ENCODE measurements around the gene MGRN1.
A peak's percentile ranks its signal among the peaks of the same experiment; 100 is the strongest.

MGRN1 gene

DNA sequence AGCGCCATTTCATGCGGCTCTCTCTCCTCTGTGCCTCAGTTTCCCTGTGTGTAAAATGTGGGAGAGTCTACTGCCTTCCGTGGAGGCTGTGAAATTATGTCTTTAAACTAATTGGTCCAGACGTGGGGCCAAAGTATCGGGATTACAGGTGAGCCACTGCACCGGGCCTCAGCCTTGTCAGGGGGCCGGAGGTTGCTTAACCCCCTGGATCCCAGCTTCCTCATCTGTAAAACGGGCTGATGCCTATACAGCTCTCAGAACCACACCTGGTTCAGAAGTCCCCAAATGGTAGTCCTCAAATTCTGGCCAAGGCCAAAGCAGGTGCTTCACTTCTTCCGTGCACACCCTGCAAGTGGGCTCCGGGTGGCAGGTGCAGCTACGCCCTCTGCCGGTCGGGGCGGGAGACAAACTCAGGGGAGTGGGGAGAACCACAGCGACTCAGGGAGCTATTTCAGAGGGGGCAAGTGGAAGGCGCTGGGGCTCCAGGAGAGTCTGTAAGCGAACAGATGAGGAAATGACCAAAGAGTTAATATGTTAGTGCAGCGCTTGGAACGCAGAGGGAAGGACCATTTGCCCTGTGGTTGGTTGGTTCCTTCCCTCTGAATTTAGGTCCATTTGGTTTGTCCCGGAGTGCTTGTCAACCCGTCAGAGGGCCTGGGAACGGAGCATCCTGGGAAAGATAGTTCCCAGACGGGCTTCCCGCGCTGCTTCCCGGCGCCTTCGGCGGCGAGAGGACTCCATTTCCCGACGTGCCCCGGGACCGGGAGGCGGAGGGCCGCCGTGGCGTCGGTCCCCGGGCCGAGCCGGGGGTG is at the start of gene MGRN1:
MGRN1 (plus strand) TSS at position 812 of the 812 bp plus-strand sequence. CDS start 135 bp downstream, outside the sequence.
- TF ChIP-seq CTCF (conservative IDR thresholded peaks at IDR 0.05; ENCODE audit: low read length): peak; percentile 94
- H3K4me3 ChIP-seq (ENCODE audit: low read length): peak within 1 kb of the TSS; percentile 70
- DNase-seq (ENCODE audit: low read depth): peak; percentile 98

GRCh38 chr16:4574919-4575705 is 49.5 kb upstream of the MGRN1 start:
- TF ChIP-seq CTCF (conservative IDR thresholded peaks at IDR 0.05; ENCODE audit: low read length): no peak
- DNase-seq (ENCODE audit: low read depth): no peak
- no peak overlapping the region for H3K4me3 ChIP-seq (ENCODE audit: low read length)

DNA sequence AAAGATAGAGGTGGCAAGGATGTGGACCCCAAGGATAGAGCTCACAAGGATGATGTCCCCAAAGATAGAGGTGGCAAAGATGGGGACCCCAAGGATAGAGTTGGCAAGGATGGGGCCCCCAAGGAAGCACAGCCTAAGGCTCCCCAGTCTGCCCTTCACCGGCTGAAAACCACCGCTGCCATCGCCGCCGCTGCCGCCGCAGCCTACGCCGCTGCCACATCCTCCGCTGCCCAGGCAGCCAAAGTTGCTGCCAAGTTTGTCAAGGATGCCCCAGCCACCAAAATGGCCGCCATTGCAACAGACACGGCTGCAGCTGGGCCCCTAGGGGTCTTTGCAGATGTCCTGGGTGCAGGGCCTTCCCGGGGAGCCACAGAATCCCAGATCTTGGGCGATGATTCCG is 48.6 kb upstream of the MGRN1 start:
- H3K4me3 ChIP-seq (ENCODE audit: low read length): no peak overlapping the region
- DNase-seq (ENCODE audit: low read depth): no peak

DNA sequence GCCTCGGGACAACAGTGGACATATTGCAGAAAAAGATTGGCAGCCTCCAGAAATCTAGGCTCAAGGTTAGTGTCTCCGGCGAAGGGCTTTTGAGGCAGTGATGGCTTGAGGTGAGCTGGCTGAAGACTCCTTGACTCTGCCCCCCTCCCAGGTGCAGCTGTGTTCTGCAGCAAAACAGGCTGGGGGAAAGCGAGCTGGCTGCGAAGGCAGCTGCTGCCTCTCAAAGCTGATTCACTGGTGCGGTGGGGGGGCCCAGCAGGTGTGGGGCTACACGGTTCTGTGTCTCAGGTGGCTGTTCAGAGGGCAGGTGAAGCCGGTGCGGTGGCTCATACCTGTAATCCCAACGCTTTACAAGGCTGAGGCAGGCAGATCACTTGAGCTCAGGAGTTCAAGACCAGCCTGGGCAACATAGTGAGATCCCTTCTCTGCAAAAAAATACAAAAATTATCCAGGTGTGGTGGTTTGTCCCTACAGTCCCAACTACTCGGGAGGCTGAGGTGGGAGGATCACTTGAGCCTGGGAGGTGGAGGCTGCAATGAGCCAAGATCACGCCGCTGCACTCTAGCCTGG is 45.6 kb upstream of the MGRN1 start:
- H3K4me3 ChIP-seq (ENCODE audit: low read length): no peak overlapping the region
- no peak for TF ChIP-seq CTCF (conservative IDR thresholded peaks at IDR 0.05; ENCODE audit: low read length)
- no peak for DNase-seq (ENCODE audit: low read depth)

More for the DNA sequence above, 48.6 kb upstream of the MGRN1 start:
- TF ChIP-seq CTCF (conservative IDR thresholded peaks at IDR 0.05; ENCODE audit: low read length): no peak

DNA sequence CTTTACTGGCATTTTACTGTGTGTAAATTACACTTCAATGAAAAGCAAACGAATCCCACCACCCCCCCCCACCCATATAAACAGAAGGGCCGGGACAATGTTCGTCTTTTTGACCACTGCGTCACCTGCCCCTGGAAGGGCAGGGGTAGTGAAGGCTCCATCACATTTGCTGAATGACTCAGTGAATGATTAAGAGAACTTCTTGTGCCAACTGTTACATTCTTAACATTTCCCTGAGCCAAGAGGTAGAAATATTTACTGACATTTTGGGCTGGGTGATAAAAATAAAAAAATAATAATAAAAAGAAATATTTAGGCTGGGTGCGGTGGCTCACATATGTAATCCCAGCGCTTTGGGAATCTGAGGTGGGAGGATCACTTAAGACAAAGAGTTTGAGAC is 44.4 kb upstream of the MGRN1 start:
- H3K4me3 ChIP-seq (ENCODE audit: low read length): no peak overlapping the region
- DNase-seq (ENCODE audit: low read depth): peak; percentile 16
- TF ChIP-seq CTCF (conservative IDR thresholded peaks at IDR 0.05; ENCODE audit: low read length): no peak

DNA sequence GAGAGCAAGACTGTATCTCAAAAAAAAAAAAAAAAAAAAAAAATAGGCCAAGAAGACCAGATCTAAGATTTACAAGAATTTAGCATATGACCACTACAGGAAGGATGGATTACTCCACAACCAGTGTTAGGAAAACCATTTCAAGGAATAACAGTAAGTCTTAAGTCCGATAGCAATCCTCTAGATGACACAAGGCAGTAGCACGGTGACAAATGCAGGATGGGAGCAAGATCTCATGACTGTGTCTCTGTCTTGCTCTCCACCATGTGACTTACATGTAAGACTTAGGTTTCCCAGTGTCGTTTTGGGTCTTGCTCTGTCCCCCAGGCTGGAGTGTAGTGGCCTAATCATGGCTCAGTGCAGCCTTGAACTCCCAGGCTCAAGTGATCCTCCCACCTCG is 40.7 kb upstream of the MGRN1 start:
- no peak overlapping the region for H3K4me3 ChIP-seq (ENCODE audit: low read length)
- no peak for DNase-seq (ENCODE audit: low read depth)
- no peak for TF ChIP-seq CTCF (conservative IDR thresholded peaks at IDR 0.05; ENCODE audit: low read length)

Data from AG10803 (cell line).